ENCODE results near the gene SORCS2.

- no peak for TF ChIP-seq SIX5 (IDR thresholded peaks at IDR 0.05; ENCODE audit: low read depth, low read length)
- TF ChIP-seq, protein P1, sequence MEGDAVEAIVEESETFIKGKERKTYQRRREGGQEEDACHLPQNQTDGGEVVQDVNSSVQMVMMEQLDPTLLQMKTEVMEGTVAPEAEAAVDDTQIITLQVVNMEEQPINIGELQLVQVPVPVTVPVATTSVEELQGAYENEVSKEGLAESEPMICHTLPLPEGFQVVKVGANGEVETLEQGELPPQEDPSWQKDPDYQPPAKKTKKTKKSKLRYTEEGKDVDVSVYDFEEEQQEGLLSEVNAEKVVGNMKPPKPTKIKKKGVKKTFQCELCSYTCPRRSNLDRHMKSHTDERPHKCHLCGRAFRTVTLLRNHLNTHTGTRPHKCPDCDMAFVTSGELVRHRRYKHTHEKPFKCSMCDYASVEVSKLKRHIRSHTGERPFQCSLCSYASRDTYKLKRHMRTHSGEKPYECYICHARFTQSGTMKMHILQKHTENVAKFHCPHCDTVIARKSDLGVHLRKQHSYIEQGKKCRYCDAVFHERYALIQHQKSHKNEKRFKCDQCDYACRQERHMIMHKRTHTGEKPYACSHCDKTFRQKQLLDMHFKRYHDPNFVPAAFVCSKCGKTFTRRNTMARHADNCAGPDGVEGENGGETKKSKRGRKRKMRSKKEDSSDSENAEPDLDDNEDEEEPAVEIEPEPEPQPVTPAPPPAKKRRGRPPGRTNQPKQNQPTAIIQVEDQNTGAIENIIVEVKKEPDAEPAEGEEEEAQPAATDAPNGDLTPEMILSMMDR (IDR thresholded peaks at IDR 0.05; ENCODE audit: control extremely low read depth in 1 of 3, insufficient read depth in 1 of 3, low read depth in 1 of 3, low read length in 3 of 3): no peak
- TF ChIP-seq RNF2 (IDR thresholded peaks at IDR 0.05; ENCODE audit: borderline replicate concordance, low read depth, low read length, missing control alignments, poor library complexity, severe bottlenecking): no peak
- TF ChIP-seq EZH2 (IDR thresholded peaks at IDR 0.05; ENCODE audit: low read depth, low read length, severe bottlenecking): no peak
- TF ChIP-seq EGR1 (IDR thresholded peaks at IDR 0.05; ENCODE audit: borderline replicate concordance, low read depth, low read length): no peak
- no peak for TF ChIP-seq CREB1 (IDR thresholded peaks at IDR 0.05)
- TF ChIP-seq SP1 (IDR thresholded peaks at IDR 0.05; ENCODE audit: low read depth, low read length): no peak
- no peak for TF ChIP-seq EP300 (IDR thresholded peaks at IDR 0.05; ENCODE audit: borderline replicate concordance in 1 of 2, low read depth in 2 of 2, low read length in 2 of 2)
- no peak for TF ChIP-seq ATF3 (IDR thresholded peaks at IDR 0.05; ENCODE audit: insufficient read depth, low read depth, low read length)
- TF ChIP-seq GABPA (IDR thresholded peaks at IDR 0.05; ENCODE audit: borderline replicate concordance, insufficient read depth, low read length): no peak
These were observed 120.4 kb downstream of the SORCS2 start for GRCh38 chr4:7312691-7313090.
